ENCODE measurements around the gene STX16. TPM values are rescaled to one million over a fixed set of nuclear protein-coding genes. Genes with fewer than 3 reads are reported as not detected.

Gene STX16
- total and polyA plus RNA-seq, 2 donors (not counting 1 experiment from before 2014, with no cell fraction given), result 39.3 to 64.9 TPM

GRCh38 chr20:58610811-58611210 lies 40.3 kb upstream of the STX16 start:
- H3K4me1 ChIP-seq (ENCODE audit: control insufficient read depth, extremely low read depth, insufficient read depth, low read length), result no peaks in the 10 kb centered on the region
- no peak overlapping the region for H3K9ac ChIP-seq (ENCODE audit: insufficient read depth, low read length)
- no peak overlapping the region for H3K4me3 ChIP-seq (replicated peaks in 1 of 4; ENCODE audit: control extremely low read depth in 1 of 4, insufficient read depth in 1 of 4, low read depth in 3 of 4, low read length in 4 of 4)
- no peak overlapping the region for H3K4me2 ChIP-seq (ENCODE audit: extremely low read depth, insufficient read depth, low read length)
- no peaks in the 10 kb centered on the region for H3K36me3 ChIP-seq (ENCODE audit: control insufficient read depth, insufficient read depth, low read length)
- TF ChIP-seq EZH2 (IDR thresholded peaks at IDR 0.05; ENCODE audit: low read length, missing control alignments) (no peak), CTCF (conservative IDR thresholded peaks at IDR 0.05 in 1 of 2, IDR thresholded peaks at IDR 0.05 in 1 of 2; ENCODE audit: low read depth in 1 of 2, low read length in 2 of 2) (no peak)
- DNase-seq (ENCODE audit: low read depth in 2 of 2), result no peak
- no peak overlapping the region for H3K27ac ChIP-seq (ENCODE audit: insufficient read depth, low read length)
- no peaks in the 10 kb centered on the region for H4K20me1 ChIP-seq (ENCODE audit: control insufficient read depth, extremely low read depth, insufficient read depth, low read length)
- H3K27me3 ChIP-seq (ENCODE audit: control insufficient read depth, insufficient read depth, low read length), result no peaks in the 10 kb centered on the region
- no peak overlapping the region for H2AFZ ChIP-seq (ENCODE audit: low read length)
- no peaks in the 10 kb centered on the region for H3K9me3 ChIP-seq (ENCODE audit: control insufficient read depth, insufficient read depth, low read depth, low read length)
- H3K79me2 ChIP-seq (ENCODE audit: control insufficient read depth, insufficient read depth, low read length), result no peaks in the 10 kb centered on the region

- TF ChIP-seq CTCF (conservative IDR thresholded peaks at IDR 0.05 in 1 of 2, IDR thresholded peaks at IDR 0.05 in 1 of 2; ENCODE audit: low read depth in 1 of 2, low read length in 2 of 2) (no peak), EZH2 (IDR thresholded peaks at IDR 0.05; ENCODE audit: low read length, missing control alignments) (no peak)
- no peak overlapping the region for H3K27ac ChIP-seq (ENCODE audit: insufficient read depth, low read length)
- H3K4me1 ChIP-seq (ENCODE audit: control insufficient read depth, extremely low read depth, insufficient read depth, low read length), result no peaks in the 10 kb centered on the region
- no peak overlapping the region for H3K4me2 ChIP-seq (ENCODE audit: extremely low read depth, insufficient read depth, low read length)
- H3K4me3 ChIP-seq (replicated peaks in 1 of 4; ENCODE audit: control extremely low read depth in 1 of 4, insufficient read depth in 1 of 4, low read depth in 3 of 4, low read length in 4 of 4), result no peak overlapping the region
- no peaks in the 10 kb centered on the region for H4K20me1 ChIP-seq (ENCODE audit: control insufficient read depth, extremely low read depth, insufficient read depth, low read length)
- H2AFZ ChIP-seq (ENCODE audit: low read length), result no peak overlapping the region
- H3K27me3 ChIP-seq (ENCODE audit: control insufficient read depth, insufficient read depth, low read length), result no peaks in the 10 kb centered on the region
- no peak overlapping the region for H3K9ac ChIP-seq (ENCODE audit: insufficient read depth, low read length)
- H3K9me3 ChIP-seq (ENCODE audit: control insufficient read depth, insufficient read depth, low read depth, low read length), result no peaks in the 10 kb centered on the region
- DNase-seq (ENCODE audit: low read depth in 2 of 2), result no peak
- H3K36me3 ChIP-seq (ENCODE audit: control insufficient read depth, insufficient read depth, low read length), result no peaks in the 10 kb centered on the region
- no peaks in the 10 kb centered on the region for H3K79me2 ChIP-seq (ENCODE audit: control insufficient read depth, insufficient read depth, low read length)
Observed at GRCh38 chr20:58611236-58612030, 39.6 kb upstream of the STX16 start.

- H3K36me3 ChIP-seq (ENCODE audit: control insufficient read depth, insufficient read depth, low read length), result no peaks in the 10 kb centered on the region
- H4K20me1 ChIP-seq (ENCODE audit: control insufficient read depth, extremely low read depth, insufficient read depth, low read length), result no peaks in the 10 kb centered on the region
- H3K27ac ChIP-seq (ENCODE audit: insufficient read depth, low read length), result no peak overlapping the region
- no peaks in the 10 kb centered on the region for H3K9me3 ChIP-seq (ENCODE audit: control insufficient read depth, insufficient read depth, low read depth, low read length)
- no peak overlapping the region for H3K9ac ChIP-seq (ENCODE audit: insufficient read depth, low read length)
- no peaks in the 10 kb centered on the region for H3K4me1 ChIP-seq (ENCODE audit: control insufficient read depth, extremely low read depth, insufficient read depth, low read length)
- no peak overlapping the region for H3K4me3 ChIP-seq (replicated peaks in 1 of 4; ENCODE audit: control extremely low read depth in 1 of 4, insufficient read depth in 1 of 4, low read depth in 3 of 4, low read length in 4 of 4)
- DNase-seq (ENCODE audit: low read depth in 2 of 2), result peak in 1 of 2 donors; percentile 30
- H3K4me2 ChIP-seq (ENCODE audit: extremely low read depth, insufficient read depth, low read length), result no peak overlapping the region
- no peaks in the 10 kb centered on the region for H3K27me3 ChIP-seq (ENCODE audit: control insufficient read depth, insufficient read depth, low read length)
- H2AFZ ChIP-seq (ENCODE audit: low read length), result no peak overlapping the region
- H3K79me2 ChIP-seq (ENCODE audit: control insufficient read depth, insufficient read depth, low read length), result no peaks in the 10 kb centered on the region
- TF ChIP-seq EZH2 (IDR thresholded peaks at IDR 0.05; ENCODE audit: low read length, missing control alignments), result no peak
- no peak for TF ChIP-seq CTCF (conservative IDR thresholded peaks at IDR 0.05 in 1 of 2, IDR thresholded peaks at IDR 0.05 in 1 of 2; ENCODE audit: low read depth in 1 of 2, low read length in 2 of 2)
Observed at GRCh38 chr20:58612121-58612691, 38.9 kb upstream of the STX16 start.
